Measurements from ENCODE around the gene KRTAP3-2. TPM values are rescaled to one million over a fixed set of nuclear protein-coding genes. Genes with fewer than 3 reads are reported as not detected.
"Not testable (repeated sequence)": the region's sequence is repeated elsewhere in the genome, so short reads cannot be mapped to it uniquely, and the experiment has no call there.

KRTAP3-2 gene
- 0.52 TPM for polyA plus RNA-seq (ENCODE audit: insufficient read length)

DNA sequence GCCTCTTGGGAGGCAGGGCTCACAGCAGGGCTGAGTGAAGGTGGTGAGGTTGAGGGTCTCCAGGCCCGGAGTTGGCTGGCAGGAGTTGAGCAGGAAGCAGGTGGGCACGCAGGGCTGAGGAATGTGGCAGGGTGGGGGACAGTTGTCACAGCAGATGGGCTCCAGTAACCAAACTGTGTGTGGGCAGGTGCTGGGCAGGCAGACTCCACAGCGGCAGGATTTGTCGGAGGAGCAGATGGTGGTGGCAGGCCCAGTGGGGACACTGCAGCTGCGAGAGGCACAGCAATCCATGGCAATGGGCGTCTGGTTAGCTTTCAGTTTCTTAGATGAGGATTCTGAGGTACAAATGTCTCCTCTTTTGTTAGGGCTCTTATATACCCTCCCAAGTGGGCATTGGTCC lies at the start of gene KRTAP3-2:
Gene KRTAP3-2 (minus strand): TSS at position 344 of the 400 bp plus-strand sequence. CDS start 53 bp downstream, at position 291.
- not testable (repeated sequence) for DNase-seq (ENCODE audit: low read depth)

DNA sequence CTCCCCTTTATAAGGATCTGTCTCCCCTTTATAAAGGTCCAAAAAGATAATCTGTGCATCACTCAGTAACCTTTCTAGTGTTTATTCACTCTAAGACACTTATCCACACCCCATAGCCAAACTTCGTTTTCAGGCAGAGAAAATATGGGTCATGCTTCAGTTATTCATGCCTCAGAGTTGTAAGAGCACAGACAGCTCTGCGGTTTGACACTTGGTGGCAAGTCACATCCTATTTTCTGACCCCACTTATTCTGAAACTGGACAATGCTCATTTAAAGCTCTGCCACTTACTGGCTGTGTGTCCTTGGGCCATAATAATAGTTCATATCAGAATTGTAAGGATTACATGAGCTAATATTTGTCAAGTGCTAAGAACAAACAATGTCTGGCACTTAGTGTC lies 49.4 kb upstream of the KRTAP3-2 start:
- DNase-seq (ENCODE audit: low read depth), result no peak

DNA sequence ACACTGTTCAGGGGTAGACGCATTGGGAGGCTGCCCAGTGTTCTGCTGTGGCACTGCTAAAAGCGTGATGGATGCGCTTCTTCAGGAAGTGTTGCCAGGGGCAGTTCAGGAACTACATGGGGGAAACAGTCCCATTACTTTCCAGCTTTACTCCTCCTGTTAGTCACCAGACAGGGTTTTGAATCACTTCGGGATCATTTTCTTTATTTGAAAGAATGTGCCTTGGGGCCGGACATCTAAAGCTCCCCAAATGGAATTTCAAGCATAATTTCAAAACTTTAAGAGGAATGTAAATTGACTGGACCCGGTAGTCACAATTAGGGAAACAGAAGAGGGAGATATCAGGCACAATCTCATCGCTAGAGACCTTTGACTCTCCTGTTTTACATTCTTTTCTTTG lies 48.7 kb upstream of the KRTAP3-2 start:
- DNase-seq (ENCODE audit: low read depth), result no peak

DNA sequence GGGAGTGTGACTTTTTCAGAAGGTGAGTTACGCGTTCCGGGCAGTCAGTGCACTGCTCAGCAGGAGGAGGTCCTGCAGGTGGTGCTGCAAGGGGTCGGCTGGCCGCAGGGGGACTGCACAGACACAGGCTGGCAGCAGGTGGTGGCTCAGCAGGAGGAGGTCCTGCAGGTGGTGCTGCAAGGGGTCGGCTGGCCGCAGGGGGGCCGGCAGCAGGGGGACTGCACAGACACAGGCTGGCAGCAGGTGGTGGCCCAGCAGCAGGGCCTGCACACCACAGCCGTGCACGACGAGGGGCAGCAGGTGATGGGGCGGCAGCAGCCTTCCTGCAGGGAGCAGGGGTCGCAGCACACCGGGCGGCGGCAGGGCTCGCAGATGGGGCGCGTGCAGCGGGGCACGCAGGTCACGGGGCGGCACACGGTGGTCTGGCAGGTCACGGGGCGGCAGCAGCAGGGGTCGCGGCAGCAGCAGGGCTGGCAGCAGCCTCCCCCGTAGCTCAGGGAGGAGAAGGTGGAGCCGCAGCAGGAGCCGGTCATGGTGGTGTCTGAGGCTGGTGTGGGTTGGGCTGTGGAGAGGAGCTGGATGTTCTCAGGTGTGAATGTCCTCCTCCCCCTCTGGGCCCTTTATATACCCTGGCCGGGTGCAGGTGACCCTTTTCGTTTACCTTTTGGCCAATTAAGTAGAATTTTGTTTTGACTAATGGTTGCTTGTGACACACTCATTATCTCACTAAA lies 47.2 kb upstream of the KRTAP3-2 start, which contains the start of gene KRTAP2-1:
Gene KRTAP2-1 (minus strand): TSS at position 582 of the 731 bp plus-strand sequence. CDS start 49 bp downstream, at position 533.
- DNase-seq (ENCODE audit: low read depth), result not testable (repeated sequence)

DNA sequence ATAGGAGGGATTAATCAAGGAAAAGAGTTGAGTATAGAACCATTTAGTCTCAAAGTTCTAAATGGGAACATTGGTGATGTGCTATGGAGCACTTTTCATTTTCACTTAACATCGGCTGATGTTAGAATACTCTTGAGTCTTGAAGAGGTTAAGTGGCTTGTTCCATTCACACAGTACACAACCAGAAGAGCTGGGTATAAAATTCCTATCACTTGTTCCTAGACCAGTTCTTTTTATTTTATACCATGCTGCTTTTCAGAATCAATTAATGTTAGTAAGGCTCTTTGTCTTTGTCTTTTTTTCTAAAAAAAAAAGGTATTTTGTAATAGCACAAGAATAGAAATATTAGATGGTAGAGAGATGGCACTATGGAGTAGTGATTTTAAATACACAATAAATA lies 43.2 kb upstream of the KRTAP3-2 start:
- DNase-seq (ENCODE audit: low read depth), result no peak

DNA sequence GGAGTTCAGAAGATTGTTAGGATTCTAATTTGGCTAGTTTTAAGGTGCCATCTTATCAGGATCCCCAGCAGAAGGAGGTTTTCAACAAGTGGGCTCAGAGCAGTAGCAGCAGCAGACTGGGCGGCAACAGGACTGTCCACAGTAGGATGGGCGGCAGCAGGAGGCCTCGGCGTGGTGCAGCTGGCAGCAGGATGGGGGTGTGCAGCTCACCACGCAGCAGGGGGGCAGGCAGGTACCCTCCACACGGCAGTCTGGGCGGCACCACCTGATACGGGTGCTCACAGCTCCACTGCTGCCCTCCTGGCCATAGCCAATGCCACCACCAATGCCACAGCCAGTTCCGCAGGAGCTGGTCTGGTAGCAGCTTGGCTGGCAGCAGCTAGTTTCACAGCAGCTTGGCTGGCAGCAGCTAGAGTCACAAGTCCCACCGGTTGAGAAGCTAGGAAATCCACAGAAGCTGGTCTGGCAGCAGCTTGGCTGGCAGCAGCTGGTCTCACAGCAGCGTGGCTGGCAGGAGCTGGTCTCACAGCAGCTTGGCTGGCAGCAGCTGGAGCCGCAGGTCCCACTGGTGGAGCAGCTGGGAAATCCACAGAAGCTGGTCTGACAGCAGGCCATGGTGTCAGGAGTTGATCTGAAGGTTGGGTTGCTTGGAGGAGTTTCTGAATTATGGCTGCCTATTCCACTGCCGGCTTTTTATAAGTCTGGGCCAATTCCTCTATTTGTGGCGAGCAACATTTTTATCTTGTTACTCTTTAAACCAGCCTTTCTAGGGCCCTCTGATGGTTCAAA lies 41.3 kb upstream of the KRTAP3-2 start, which contains the start of gene KRTAP1-1:
Gene KRTAP1-1 (minus strand): TSS at position 668 of the 789 bp plus-strand sequence. CDS start 53 bp downstream, at position 615.
- DNase-seq (ENCODE audit: low read depth), result not testable (repeated sequence)

DNA sequence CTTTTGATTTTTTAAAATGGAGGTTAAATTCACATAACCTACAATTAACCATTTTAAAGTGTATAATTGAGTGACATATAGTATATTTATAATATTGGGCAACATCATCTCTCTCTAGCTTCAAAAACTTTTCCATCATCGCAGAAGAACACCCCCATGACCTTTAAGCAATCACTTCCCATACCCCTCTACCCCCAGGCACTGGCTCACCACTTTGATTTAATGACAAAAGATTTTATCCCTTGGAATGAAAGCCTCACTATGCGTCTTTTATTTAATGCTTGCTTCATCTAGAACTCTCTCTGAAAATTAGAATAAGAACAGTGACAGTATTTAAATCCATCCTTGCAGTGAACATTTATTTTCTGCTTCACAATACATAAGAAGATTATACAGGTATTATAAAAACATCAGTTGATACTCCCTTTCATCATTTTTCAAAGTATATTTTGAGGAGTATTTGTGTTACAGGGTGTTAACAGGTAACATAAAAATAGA lies 38.2 kb upstream of the KRTAP3-2 start:
- no peak for DNase-seq (ENCODE audit: low read depth)

DNA sequence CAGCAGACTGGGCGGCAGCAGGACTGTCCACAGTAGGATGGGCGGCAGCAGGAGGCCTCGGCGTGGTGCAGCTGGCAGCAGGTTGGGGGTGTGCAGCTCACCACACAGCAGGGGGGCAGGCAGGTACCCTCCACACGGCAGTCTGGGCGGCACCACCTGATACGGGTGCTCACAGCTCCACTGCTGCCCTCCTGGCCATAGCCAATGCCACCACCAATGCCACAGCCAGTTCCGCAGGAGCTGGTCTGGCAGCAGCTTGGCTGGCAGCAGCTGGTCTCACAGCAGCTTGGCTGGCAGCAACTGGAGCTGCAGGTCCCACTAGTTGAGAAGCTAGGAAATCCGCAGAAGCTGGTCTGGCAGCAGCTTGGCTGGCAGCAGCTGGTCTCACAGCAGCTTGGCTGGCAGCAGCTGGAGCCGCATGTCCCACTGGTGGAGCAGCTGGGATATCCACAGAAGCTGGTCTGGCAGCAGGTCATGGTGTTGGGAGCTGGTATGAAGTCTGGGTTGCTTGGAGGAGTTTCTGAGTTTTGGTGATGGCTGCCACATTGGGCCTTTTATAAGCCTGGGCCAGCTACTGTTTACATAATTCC lies 34.7 kb upstream of the KRTAP3-2 start, which contains the start of gene KRTAP1-3:
Gene KRTAP1-3 (minus strand): TSS at position 529 of the 590 bp plus-strand sequence. CDS start 53 bp downstream, at position 476.
- DNase-seq (ENCODE audit: low read depth), result not testable (repeated sequence)

DNA sequence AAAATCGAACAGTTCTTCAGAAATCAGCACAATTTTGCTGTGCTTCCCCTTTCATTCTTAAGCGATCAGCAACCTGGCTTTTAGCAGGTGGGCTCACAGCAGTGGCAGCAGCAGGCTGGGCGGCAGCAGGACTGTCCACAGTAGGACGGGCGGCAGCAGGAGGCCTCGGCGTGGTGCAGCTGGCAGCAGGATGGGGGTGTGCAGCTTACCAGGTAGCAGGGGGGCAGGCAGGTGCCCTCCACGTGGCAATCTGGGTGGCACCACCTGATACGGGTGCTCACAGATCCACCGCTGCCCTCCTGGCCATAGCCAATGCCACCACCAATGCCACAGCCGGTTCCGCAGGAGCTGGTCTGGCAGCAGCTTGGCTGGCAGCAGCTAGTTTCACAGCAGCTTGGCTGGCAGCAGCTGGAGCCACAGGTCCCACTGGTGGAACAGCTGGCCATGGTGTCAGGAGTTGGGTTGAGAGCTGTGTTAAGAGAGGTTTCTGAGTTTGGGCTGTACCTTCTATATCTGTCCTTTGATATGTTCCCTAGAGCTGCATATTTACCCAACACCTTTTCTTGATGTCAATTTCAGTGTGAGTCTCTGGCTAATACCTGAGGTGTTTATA lies 30.0 kb upstream of the KRTAP3-2 start, which contains the start of gene KRTAP1-4:
Gene KRTAP1-4 (minus strand): TSS at position 563 of the 613 bp plus-strand sequence. CDS start 117 bp downstream, at position 446.
- no peak for DNase-seq (ENCODE audit: low read depth)

DNA sequence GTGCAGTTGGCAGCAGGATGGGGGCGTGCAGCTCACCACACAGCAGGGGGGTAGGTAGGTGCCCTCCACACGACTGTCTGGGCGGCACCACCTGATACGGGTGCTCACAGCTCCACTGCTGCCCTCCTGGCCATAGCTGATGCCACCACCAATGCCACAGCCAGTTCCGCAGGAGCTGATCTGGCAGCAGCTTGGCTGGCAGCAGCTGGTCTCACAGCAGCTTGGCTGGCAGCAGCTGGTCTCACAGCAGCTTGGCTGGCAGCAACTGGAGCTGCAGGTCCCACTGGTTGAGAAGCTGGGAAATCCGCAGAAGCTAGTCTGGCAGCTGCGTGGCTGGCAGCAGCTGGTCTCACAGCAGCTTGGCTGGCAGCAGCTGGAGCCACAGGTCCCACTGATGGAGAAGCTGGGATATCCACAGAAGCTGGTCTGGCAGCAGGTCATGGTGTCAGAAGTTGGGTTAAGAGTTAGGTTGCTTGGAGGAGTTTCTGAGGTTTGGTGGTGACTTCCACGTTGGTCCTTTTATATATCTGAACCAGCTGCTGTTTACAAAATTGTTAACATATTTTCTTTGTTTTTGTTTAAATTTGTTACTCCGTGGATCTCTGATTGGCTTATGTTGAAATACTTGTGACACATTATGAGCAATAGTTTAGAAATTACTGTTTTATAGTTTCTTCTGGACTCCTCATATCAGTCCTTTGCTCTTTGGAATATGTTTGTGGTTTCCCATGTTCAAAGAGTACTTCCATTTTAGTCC lies 27.2 kb upstream of the KRTAP3-2 start, which contains the start of gene KRTAP1-5:
Gene KRTAP1-5 (minus strand): TSS at position 494 of the 757 bp plus-strand sequence. CDS start 53 bp downstream, at position 441.
- no peak for DNase-seq (ENCODE audit: low read depth)

DNA sequence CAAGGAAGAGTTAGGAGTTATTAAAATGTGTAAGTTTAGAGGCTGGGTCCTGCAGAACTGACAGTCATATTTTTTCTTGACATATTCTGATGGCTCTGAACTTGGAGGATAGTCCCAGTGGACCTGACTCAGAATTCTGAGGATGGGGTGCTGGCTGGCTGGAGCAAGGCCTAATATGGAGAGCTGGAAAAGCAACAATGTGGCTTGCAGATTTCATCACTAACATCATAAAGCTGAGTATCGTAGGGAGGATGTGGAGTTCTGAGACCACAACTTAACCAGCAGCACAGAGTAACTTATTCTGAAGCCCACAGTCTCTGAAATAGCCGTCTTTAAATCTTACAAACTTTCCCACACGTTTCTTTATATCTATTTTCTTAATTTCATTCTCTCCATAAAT lies 25.0 kb upstream of the KRTAP3-2 start:
- DNase-seq (ENCODE audit: low read depth), result no peak

DNA sequence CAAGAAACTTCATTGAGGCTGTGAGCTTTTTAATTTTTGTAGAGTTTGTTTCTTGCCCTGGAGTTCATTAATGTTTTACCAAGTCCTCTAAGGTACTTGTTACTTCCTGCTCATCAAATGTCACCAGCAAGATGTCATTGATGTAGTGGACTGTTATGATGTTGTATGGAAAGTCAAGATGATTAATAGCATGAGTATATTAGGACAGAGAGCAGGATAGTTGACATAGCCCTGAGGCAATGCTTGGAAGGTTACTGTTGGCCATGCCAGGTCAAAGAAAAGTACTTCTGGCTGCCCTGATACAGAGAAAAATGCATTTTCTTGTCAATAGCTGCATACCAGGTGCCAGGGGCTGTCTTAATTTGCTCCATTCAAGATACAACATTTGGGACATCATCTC lies 20.6 kb upstream of the KRTAP3-2 start:
- no peak for DNase-seq (ENCODE audit: low read depth)

DNA sequence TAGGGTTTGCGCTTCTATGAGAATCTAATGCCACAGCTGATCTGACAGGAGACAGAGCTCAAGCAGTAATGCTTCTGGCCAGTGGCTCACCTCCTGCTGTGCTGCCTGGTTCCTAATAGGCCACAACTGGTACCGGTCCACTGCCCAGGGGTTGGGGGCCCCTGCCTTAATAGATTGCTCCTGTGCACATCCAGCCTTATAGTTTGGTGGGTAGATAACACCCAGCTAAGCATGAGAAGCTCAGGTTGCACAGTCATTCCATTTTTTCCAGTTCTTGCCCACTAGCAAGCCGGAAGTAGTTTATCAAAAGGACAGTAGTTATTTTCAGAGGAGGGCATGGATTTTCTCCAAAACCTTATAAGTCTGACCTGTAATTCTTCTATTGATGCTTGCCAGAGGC lies 19.7 kb upstream of the KRTAP3-2 start:
- DNase-seq (ENCODE audit: low read depth), result no peak

DNA sequence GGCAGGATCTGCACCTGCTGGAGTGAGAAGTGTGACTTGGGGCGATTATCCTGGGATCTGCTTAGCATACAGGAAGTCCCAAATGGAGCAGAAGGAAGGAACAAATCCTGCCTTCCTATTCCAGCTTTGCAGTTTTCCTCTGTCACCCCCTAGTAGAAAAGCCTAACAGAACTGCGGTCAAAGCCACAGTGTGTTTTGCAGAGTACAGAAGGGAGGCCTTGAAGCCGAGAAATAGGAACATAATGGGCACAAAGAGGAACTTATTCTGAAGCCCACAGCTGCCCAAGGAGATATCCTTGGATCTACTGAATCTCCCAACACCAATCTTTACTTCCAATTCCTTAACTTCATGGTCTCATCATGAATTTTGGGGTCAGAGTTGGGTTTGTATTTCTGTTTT lies 18.8 kb upstream of the KRTAP3-2 start:
- no peak for DNase-seq (ENCODE audit: low read depth)

DNA sequence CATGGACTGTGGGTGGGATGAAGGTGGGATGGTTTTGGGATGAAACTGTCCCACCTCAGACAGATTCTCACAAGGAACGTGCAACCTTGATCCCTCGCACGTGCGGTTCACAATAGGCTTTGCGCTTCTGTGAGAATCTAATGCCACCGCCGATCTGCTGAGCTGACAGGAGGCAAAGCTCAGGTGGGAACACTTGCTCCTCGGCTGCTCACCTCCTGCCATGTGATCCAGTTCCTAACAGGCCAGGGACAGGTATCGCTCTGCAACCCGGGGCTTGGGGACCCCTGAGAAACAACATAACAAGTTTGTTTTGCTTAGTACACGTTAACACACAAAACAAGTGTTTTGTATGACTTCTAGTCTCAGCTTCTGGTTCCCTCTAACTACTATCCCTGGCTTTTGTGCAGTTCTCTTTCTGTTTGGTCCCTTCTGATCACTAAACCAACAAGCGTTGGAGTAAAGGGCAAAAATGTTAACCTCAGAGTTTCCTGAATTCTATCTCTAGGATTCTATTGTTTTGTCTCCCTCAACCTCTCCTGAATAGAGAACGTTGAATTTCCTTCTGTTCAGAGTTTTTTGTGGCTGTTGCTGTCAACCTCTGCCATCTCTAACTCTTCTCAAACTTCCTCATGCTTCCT lies 17.0 kb upstream of the KRTAP3-2 start:
- no peak for DNase-seq (ENCODE audit: low read depth)

DNA sequence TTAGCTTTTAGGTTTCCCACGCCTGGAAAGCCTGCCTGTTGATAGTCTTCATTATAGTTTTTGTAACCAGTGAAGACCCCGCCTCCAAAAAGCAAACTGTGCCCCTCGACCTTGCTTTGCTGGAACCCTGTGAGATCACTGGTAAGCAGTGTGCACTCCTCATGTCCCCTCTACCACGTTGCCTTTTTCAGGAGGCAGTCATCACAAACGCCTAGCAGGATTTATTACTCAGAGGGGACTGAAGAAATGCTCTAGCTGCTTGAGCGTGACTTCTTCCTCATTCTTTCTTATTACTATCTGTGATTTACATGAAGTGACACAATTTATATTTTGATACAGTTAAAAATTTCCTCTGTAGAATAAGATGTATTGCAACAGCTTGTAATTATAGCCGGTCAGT lies 15.7 kb upstream of the KRTAP3-2 start:
- no peak for DNase-seq (ENCODE audit: low read depth)

DNA sequence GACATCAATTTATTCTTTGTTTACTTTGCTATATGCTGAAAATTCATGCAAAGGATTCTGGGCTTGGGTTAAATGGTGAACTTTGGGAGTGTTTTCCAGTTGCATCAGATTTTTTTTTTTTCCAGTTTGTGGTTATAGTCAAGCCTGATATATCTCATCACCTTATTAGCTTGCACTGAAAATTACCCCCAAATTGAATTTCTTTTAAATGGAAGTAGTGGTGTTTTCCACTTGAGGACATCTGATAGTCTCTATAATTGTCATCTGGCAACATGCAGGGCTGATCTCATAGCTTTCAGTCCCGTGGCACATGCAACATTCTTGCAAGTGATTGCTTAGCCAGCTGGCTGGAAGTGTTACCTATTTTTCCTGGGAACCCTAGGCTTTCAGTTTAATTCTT lies 13.9 kb upstream of the KRTAP3-2 start:
- peak; percentile 14 for DNase-seq (ENCODE audit: low read depth)

DNA sequence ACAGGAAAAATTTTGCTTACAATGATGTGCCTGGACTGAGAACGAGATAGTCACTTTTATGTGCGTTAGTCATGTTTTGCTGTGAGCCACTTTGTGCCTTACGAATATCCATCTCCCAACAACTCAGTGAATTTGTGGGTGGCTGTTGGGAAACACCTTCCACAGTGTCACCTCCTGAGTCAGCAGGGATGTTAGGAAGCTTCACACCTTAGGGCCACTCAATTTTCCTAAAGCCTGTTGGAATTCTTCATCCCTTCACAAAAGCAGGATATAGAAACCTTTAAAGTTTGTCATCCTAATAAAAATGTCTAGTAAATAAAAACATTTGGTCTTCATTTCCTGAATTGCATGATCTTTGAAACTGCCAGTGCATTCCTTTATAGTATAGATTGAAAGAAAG lies 13.5 kb upstream of the KRTAP3-2 start:
- DNase-seq (ENCODE audit: low read depth), result no peak

DNA sequence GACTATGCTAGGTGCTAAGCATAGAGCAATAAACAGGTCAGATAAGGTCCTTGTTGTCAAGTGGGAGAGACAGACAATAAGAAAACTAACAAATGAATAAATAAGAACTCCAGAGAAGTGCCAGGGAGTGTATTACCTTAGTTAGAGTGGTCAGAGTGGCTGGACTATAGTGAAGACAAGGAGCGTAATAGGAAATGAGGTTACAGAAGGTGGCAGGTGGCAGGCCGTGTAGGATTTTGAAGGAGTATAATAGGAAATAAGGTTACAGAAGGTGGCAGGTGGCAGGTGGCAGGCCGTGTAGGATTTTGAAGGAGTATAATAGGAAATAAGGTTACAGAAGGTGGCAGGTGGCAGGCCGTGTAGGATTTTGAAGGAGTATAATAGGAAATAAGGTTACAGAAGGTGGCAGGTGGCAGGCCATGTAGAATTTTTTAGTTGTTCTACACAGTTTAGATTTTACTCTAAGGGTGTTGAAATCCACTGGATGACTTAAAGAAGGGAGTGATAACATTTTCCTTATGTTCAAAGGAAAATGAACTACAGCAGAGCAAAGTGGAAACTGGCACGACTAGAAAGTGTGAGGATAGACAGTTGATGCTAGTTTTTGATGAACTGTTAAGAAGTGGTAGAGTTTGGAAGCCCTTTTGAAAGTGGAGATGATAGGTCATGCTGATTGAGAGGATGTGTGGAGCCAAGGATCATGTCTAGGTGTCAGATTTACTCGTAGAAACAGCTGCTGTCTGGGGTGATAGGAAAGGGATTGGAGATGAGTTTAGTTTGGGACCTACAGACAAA lies 12.8 kb upstream of the KRTAP3-2 start:
- no peak for DNase-seq (ENCODE audit: low read depth)
